GM12865 (cell line): ENCODE data around the gene SLC6A3.

Source experiments
- DNase-seq: peaks from one replicate; pipeline ENCODE4 v3.0.0; 2010; ENCODE audit warnings: low read depth
- H3K4me3 ChIP-seq: 2 replicates; pipeline ENCODE4 v1.5.1; 2011; ENCODE audit warnings: mild to moderate bottlenecking, low read depth, low read length, control low read depth
- TF ChIP-seq, protein P1 (sequence below): IDR thresholded peaks from 2 replicates; pipeline ENCODE4 v1.5.1; 2011; ENCODE audit warnings: low read length, control low read depth, low read depth, inconsistent platforms; ENCODE audit not compliant: insufficient read depth; ENCODE audit errors: missing control alignments

The SLC6A3 gene

DNA sequence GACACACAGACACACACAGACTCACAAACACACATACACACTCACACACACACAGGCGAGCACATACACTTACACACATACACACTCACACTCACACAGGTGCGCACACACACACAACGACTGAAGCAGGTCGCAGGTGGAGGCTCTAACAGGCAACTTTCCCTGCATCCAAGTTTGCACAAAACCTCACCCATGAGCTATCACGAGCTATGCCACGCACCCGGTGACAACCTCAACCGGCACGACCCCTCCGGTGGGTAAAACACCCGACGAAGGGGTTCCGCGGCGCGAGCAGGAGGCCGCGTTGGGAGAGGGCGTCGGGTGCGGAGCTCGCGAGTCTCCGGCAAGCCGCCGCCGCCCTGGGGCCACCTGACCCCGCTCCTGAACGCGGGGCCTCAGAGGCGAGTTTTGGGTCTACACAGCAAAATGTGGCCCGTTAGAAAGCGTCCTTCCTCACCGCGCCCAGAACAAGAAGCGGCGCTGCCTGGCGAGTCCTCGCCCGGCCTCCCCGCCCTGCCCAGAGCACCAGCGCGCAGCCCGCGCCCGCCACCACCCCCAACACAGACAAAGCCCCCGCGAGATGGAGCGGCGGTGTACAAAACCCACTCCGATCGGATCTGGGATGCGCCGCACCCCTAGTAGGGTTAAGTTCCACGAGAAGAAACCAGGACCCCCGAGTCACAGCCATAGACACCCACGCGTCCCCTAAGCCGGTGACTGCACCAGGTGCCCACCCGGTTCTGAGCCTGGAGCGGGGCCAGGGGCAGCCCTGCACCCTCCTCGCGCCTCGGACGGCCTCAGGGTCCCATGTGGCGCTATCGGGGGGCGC, 665 bp downstream of the SLC6A3 start:
- TF ChIP-seq, protein P1, sequence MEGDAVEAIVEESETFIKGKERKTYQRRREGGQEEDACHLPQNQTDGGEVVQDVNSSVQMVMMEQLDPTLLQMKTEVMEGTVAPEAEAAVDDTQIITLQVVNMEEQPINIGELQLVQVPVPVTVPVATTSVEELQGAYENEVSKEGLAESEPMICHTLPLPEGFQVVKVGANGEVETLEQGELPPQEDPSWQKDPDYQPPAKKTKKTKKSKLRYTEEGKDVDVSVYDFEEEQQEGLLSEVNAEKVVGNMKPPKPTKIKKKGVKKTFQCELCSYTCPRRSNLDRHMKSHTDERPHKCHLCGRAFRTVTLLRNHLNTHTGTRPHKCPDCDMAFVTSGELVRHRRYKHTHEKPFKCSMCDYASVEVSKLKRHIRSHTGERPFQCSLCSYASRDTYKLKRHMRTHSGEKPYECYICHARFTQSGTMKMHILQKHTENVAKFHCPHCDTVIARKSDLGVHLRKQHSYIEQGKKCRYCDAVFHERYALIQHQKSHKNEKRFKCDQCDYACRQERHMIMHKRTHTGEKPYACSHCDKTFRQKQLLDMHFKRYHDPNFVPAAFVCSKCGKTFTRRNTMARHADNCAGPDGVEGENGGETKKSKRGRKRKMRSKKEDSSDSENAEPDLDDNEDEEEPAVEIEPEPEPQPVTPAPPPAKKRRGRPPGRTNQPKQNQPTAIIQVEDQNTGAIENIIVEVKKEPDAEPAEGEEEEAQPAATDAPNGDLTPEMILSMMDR, result no peak
- H3K4me3 ChIP-seq, result no peak overlapping the region
- DNase-seq, result no peak

GRCh38 chr5:1443991-1444360, 1.3 kb downstream of the SLC6A3 start:
- TF ChIP-seq, protein P1, result no peak
- DNase-seq, result no peak
- H3K4me3 ChIP-seq, result no peak overlapping the region

- DNase-seq, result no peak
- H3K4me3 ChIP-seq, result no peak overlapping the region
- TF ChIP-seq, protein P1, result no peak
Observed at GRCh38 chr5:1443171-1443570, 2.1 kb downstream of the SLC6A3 start.

- DNase-seq, result no peak
- TF ChIP-seq, protein P1, result no peak
- H3K4me3 ChIP-seq, result no peak overlapping the region
Observed at GRCh38 chr5:1442222-1443145, 2.8 kb downstream of the SLC6A3 start.

DNA sequence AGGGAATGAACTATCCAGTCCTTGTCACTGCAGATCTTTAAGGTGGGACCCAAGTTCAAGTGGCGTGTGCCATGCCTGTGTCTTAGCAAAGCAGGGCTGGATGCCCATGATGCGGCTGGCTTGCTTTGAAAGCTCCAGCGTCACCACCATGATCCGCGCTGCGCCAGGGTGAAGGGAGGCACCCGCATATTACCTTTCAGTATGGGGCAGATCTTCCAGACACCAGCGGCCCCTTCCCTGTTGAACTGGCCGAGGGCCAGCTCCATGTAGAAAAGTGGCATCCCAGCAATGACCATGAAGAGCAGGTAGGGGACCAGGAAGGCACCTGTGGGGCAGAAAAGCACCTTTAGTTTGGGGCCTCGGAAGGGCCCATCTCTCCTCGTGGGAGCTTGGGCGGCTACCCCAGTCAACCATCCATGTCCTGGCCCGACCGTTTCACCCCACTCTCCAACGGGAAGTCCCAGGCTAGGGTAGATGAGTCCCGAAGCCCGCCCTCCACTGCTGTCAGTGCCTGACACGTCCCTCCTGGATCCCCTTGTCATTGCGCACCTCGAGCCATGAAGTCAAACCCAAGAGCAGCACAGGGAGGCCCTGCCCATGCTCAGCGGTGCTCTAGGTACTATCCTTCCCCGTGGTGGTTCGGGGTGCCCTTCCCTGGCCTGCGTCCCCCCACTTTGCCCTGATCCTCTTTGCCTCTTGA, 3.9 kb downstream of the SLC6A3 start:
- H3K4me3 ChIP-seq, result no peak overlapping the region
- DNase-seq, result no peak
- TF ChIP-seq, protein P1, result no peak

DNA sequence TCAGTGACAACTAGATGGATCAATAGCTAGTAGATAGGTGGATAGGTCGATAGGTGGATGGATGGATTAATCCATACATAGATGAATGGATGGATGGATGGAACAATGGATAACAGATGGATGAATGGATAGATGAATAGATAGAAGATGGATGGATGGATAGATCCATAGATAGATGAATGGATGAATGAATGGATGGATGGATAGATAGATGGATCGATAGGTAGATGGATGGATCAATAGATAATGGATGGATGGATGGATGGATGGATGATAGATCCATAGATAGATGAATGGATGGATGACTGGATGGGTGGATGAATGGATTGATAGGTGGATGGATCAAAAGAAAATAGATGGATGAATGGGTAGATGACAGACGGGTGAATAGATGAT, 5.1 kb downstream of the SLC6A3 start:
- H3K4me3 ChIP-seq, result no peak overlapping the region
- no peak for DNase-seq
- TF ChIP-seq, protein P1, result no peak
